ENCODE measurements around the gene SLC50A1.

The SLC50A1 gene

DNA sequence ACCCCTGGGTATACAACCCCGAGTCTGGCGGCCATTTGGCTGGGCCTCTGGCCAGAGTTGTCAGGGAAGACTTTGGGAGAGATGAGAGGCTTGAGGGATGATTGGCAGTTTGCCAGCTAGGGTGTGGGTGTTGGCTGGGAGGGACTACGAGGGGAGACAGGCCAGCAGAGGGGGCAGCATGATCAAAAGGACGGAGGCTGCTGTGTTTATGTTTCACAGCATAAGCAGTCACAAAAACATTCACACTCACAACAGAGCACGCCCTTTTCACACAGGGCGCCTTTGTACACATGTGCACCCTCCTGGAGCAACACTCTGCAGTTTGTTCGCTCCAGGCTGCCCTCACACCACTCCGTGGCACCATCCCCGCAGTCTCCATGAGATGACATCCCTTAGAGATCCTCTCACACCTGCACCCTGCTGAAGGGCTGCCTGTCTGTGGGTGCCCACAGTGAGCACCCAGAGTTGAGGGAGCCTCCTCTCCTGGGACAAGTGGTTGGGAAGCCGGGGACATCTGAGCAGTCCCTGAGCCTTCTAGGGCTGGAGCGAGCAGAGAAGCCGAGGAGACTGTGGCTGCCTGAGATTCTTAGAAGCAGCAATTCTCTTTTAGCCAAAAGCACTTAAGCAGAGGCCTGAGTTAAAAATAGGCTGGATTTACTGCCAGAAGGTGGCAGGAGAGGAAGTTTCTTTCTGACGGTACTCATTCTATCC, 41.6 kb upstream of the SLC50A1 start (continued):
- TF ChIP-seq, protein P1, sequence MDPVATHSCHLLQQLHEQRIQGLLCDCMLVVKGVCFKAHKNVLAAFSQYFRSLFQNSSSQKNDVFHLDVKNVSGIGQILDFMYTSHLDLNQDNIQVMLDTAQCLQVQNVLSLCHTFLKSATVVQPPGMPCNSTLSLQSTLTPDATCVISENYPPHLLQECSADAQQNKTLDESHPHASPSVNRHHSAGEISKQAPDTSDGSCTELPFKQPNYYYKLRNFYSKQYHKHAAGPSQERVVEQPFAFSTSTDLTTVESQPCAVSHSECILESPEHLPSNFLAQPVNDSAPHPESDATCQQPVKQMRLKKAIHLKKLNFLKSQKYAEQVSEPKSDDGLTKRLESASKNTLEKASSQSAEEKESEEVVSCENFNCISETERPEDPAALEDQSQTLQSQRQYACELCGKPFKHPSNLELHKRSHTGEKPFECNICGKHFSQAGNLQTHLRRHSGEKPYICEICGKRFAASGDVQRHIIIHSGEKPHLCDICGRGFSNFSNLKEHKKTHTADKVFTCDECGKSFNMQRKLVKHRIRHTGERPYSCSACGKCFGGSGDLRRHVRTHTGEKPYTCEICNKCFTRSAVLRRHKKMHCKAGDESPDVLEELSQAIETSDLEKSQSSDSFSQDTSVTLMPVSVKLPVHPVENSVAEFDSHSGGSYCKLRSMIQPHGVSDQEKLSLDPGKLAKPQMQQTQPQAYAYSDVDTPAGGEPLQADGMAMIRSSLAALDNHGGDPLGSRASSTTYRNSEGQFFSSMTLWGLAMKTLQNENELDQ (tag by site-specific recombination; IDR thresholded peaks at IDR 0.05; ENCODE audit: low read depth) = no peak
- TF ChIP-seq ZNF112 (tag by site-specific recombination; IDR thresholded peaks at IDR 0.05) (no peak), ZNF670 (tag by site-specific recombination; IDR thresholded peaks at IDR 0.05; ENCODE audit: low read depth) (no peak), GLI4 (tag by site-specific recombination; IDR thresholded peaks at IDR 0.05) (no peak), ZNF155 (tag by site-specific recombination; IDR thresholded peaks at IDR 0.05) (no peak), BCL11B (tag by site-specific recombination; IDR thresholded peaks at IDR 0.05; ENCODE audit: low read depth) (no peak), ZNF292 (tag by site-specific recombination; IDR thresholded peaks at IDR 0.05; ENCODE audit: borderline replicate concordance, low read depth) (no peak), ZFP3 (tag by site-specific recombination; IDR thresholded peaks at IDR 0.05; ENCODE audit: low read depth) (no peak), ZNF324 (tag by site-specific recombination; IDR thresholded peaks at IDR 0.05) (0 out of 2 replicates have a peak, but pooled peaks have one; percentile 19), ZNF707 (tag by site-specific recombination; IDR thresholded peaks at IDR 0.05) (no peak), GLIS1 (tag by site-specific recombination; IDR thresholded peaks at IDR 0.05) (peak; percentile 56; the same call in 1 of the 2 replicates), OVOL3 (tag by site-specific recombination; IDR thresholded peaks at IDR 0.05) (no peak), ZNF211 (tag by site-specific recombination; IDR thresholded peaks at IDR 0.05; ENCODE audit: low read depth) (no peak), ZNF561 (tag by site-specific recombination; IDR thresholded peaks at IDR 0.05; ENCODE audit: borderline replicate concordance) (no peak), ZNF664 (tag by site-specific recombination; IDR thresholded peaks at IDR 0.05) (no peak), ZNF24 (tag by site-specific recombination; IDR thresholded peaks at IDR 0.05) (0 out of 2 replicates have a peak, but pooled peaks have one; percentile 26), ZNF416 (tag by site-specific recombination; IDR thresholded peaks at IDR 0.05) (0 out of 2 replicates have a peak, but pooled peaks have one; percentile 40), ZNF175 (tag by site-specific recombination; IDR thresholded peaks at IDR 0.05) (no peak)
- TF ChIP-seq, protein P2, sequence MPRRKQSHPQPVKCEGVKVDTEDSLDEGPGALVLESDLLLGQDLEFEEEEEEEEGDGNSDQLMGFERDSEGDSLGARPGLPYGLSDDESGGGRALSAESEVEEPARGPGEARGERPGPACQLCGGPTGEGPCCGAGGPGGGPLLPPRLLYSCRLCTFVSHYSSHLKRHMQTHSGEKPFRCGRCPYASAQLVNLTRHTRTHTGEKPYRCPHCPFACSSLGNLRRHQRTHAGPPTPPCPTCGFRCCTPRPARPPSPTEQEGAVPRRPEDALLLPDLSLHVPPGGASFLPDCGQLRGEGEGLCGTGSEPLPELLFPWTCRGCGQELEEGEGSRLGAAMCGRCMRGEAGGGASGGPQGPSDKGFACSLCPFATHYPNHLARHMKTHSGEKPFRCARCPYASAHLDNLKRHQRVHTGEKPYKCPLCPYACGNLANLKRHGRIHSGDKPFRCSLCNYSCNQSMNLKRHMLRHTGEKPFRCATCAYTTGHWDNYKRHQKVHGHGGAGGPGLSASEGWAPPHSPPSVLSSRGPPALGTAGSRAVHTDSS (tag by site-specific recombination; IDR thresholded peaks at IDR 0.05) = no peak
- TF ChIP-seq, protein P3, sequence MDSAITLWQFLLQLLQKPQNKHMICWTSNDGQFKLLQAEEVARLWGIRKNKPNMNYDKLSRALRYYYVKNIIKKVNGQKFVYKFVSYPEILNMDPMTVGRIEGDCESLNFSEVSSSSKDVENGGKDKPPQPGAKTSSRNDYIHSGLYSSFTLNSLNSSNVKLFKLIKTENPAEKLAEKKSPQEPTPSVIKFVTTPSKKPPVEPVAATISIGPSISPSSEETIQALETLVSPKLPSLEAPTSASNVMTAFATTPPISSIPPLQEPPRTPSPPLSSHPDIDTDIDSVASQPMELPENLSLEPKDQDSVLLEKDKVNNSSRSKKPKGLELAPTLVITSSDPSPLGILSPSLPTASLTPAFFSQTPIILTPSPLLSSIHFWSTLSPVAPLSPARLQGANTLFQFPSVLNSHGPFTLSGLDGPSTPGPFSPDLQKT (IDR thresholded peaks at IDR 0.05; ENCODE audit: borderline replicate concordance, low read depth, low read length) = no peak
- TF ChIP-seq, protein P4, sequence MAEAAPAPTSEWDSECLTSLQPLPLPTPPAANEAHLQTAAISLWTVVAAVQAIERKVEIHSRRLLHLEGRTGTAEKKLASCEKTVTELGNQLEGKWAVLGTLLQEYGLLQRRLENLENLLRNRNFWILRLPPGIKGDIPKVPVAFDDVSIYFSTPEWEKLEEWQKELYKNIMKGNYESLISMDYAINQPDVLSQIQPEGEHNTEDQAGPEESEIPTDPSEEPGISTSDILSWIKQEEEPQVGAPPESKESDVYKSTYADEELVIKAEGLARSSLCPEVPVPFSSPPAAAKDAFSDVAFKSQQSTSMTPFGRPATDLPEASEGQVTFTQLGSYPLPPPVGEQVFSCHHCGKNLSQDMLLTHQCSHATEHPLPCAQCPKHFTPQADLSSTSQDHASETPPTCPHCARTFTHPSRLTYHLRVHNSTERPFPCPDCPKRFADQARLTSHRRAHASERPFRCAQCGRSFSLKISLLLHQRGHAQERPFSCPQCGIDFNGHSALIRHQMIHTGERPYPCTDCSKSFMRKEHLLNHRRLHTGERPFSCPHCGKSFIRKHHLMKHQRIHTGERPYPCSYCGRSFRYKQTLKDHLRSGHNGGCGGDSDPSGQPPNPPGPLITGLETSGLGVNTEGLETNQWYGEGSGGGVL (tag by site-specific recombination; IDR thresholded peaks at IDR 0.05) = peak; percentile 92
- TF ChIP-seq, protein P5, sequence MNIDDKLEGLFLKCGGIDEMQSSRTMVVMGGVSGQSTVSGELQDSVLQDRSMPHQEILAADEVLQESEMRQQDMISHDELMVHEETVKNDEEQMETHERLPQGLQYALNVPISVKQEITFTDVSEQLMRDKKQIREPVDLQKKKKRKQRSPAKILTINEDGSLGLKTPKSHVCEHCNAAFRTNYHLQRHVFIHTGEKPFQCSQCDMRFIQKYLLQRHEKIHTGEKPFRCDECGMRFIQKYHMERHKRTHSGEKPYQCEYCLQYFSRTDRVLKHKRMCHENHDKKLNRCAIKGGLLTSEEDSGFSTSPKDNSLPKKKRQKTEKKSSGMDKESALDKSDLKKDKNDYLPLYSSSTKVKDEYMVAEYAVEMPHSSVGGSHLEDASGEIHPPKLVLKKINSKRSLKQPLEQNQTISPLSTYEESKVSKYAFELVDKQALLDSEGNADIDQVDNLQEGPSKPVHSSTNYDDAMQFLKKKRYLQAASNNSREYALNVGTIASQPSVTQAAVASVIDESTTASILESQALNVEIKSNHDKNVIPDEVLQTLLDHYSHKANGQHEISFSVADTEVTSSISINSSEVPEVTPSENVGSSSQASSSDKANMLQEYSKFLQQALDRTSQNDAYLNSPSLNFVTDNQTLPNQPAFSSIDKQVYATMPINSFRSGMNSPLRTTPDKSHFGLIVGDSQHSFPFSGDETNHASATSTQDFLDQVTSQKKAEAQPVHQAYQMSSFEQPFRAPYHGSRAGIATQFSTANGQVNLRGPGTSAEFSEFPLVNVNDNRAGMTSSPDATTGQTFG (tag by site-specific recombination; IDR thresholded peaks at IDR 0.05; ENCODE audit: borderline replicate concordance) = no peak
- TF ChIP-seq, protein P6, sequence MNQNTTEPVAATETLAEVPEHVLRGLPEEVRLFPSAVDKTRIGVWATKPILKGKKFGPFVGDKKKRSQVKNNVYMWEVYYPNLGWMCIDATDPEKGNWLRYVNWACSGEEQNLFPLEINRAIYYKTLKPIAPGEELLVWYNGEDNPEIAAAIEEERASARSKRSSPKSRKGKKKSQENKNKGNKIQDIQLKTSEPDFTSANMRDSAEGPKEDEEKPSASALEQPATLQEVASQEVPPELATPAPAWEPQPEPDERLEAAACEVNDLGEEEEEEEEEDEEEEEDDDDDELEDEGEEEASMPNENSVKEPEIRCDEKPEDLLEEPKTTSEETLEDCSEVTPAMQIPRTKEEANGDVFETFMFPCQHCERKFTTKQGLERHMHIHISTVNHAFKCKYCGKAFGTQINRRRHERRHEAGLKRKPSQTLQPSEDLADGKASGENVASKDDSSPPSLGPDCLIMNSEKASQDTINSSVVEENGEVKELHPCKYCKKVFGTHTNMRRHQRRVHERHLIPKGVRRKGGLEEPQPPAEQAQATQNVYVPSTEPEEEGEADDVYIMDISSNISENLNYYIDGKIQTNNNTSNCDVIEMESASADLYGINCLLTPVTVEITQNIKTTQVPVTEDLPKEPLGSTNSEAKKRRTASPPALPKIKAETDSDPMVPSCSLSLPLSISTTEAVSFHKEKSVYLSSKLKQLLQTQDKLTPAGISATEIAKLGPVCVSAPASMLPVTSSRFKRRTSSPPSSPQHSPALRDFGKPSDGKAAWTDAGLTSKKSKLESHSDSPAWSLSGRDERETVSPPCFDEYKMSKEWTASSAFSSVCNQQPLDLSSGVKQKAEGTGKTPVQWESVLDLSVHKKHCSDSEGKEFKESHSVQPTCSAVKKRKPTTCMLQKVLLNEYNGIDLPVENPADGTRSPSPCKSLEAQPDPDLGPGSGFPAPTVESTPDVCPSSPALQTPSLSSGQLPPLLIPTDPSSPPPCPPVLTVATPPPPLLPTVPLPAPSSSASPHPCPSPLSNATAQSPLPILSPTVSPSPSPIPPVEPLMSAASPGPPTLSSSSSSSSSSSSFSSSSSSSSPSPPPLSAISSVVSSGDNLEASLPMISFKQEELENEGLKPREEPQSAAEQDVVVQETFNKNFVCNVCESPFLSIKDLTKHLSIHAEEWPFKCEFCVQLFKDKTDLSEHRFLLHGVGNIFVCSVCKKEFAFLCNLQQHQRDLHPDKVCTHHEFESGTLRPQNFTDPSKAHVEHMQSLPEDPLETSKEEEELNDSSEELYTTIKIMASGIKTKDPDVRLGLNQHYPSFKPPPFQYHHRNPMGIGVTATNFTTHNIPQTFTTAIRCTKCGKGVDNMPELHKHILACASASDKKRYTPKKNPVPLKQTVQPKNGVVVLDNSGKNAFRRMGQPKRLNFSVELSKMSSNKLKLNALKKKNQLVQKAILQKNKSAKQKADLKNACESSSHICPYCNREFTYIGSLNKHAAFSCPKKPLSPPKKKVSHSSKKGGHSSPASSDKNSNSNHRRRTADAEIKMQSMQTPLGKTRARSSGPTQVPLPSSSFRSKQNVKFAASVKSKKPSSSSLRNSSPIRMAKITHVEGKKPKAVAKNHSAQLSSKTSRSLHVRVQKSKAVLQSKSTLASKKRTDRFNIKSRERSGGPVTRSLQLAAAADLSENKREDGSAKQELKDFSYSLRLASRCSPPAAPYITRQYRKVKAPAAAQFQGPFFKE (tag by site-specific recombination; IDR thresholded peaks at IDR 0.05; ENCODE audit: borderline replicate concordance) = no peak

Data from HEK293 (cell line).